ENCODE data around the gene CCDC54.

CCDC54 gene

GRCh38 chr3:107384907-107385306, 7.7 kb downstream of the CCDC54 start:
- Histone ChIP-seq H3K9me3 (ENCODE audit: control insufficient read depth, insufficient read depth, low read depth, low read length) (no peaks in the 10 kb centered on the region), H3K36me3 (ENCODE audit: control insufficient read depth in 2 of 2, insufficient read depth in 1 of 2, low read length in 2 of 2) (no peaks in the 10 kb centered on the region), H3K27ac (ENCODE audit: extremely low read depth, low read depth, low read length) (no peak overlapping the region), H3K4me3 (ENCODE audit: low read depth, low read length) (no peak overlapping the region), H3K4me1 (ENCODE audit: control insufficient read depth, insufficient read depth, low read length) (no peaks in the 10 kb centered on the region)
- ChIA-PET POLR2A (no interaction called here), CTCF (interaction anchor here (0.6 kb wide), 1 partner anchor 13 kb away, joined by 3 read pairs; no protein-coding TSS in a partner anchor)
- no peak for TF ChIP-seq TSHZ1 (tag by site-specific recombination; IDR thresholded peaks at IDR 0.05; ENCODE audit: borderline replicate concordance)

GRCh38 chr3:107387555-107387954, 10.3 kb downstream of the CCDC54 start:
- Histone ChIP-seq H3K4me3 (ENCODE audit: low read depth, low read length) (no peak overlapping the region), H3K4me1 (ENCODE audit: control insufficient read depth, insufficient read depth, low read length) (no peaks in the 10 kb centered on the region), H3K27ac (ENCODE audit: extremely low read depth, low read depth, low read length) (no peak overlapping the region), H3K9me3 (ENCODE audit: control insufficient read depth, insufficient read depth, low read depth, low read length) (no peaks in the 10 kb centered on the region), H3K36me3 (ENCODE audit: control insufficient read depth in 2 of 2, insufficient read depth in 1 of 2, low read length in 2 of 2) (no peaks in the 10 kb centered on the region)
- TF ChIP-seq ZNF266 (tag by site-specific recombination; IDR thresholded peaks at IDR 0.05; ENCODE audit: low read depth) = no peak
- no peak for TF ChIP-seq ZNF174 (tag by site-specific recombination; IDR thresholded peaks at IDR 0.05)
- TF ChIP-seq ZNF544 (tag by site-specific recombination; IDR thresholded peaks at IDR 0.05) = no peak
- no peak for TF ChIP-seq ZNF449 (tag by site-specific recombination; IDR thresholded peaks at IDR 0.05)
- no peak for TF ChIP-seq ZNF830 (tag by site-specific recombination; IDR thresholded peaks at IDR 0.05; ENCODE audit: low read depth)
- TF ChIP-seq FEZF1 (tag by site-specific recombination; IDR thresholded peaks at IDR 0.05) = no peak
- TF ChIP-seq ZNF792 (tag by site-specific recombination; IDR thresholded peaks at IDR 0.05) = no peak
- no peak for TF ChIP-seq ZNF629 (tag by site-specific recombination; IDR thresholded peaks at IDR 0.05)
- no peak for TF ChIP-seq HOXD13 (CRISPR knock-in tag; IDR thresholded peaks at IDR 0.05; ENCODE audit: borderline replicate concordance)
- TF ChIP-seq ZNF626 (tag by site-specific recombination; IDR thresholded peaks at IDR 0.05) = no peak
- TF ChIP-seq GLIS1 (tag by site-specific recombination; IDR thresholded peaks at IDR 0.05) = no peak
- no peak for TF ChIP-seq INSM2 (tag by site-specific recombination; IDR thresholded peaks at IDR 0.05)
- TF ChIP-seq ZNF146 (tag by site-specific recombination; IDR thresholded peaks at IDR 0.05) = no peak
- no peak for TF ChIP-seq ZNF202 (tag by site-specific recombination; IDR thresholded peaks at IDR 0.05; ENCODE audit: borderline replicate concordance)
- no peak for TF ChIP-seq SP7 (tag by site-specific recombination; IDR thresholded peaks at IDR 0.05)
- no peak for TF ChIP-seq EGR2 (tag by site-specific recombination; IDR thresholded peaks at IDR 0.05; ENCODE audit: low read depth)
- no peak for TF ChIP-seq ZNF558 (tag by site-specific recombination; IDR thresholded peaks at IDR 0.05)
- TF ChIP-seq PRDM6 (tag by site-specific recombination; IDR thresholded peaks at IDR 0.05) = no peak
- no peak for TF ChIP-seq YY2 (tag by site-specific recombination; IDR thresholded peaks at IDR 0.05)
- ChIA-PET CTCF (no interaction called here), POLR2A (no interaction called here)
